GM18861 (cell line): ENCODE results near the gene BCAP31.
"Not testable (repeated sequence)": the region's sequence is repeated elsewhere in the genome, so short reads cannot be mapped to it uniquely, and the experiment has no call there.

Experiments
- ATAC-seq: cut with Tn5 transposase; IDR thresholded peaks from one replicate; pipeline ENCODE4 v1.9.1; 2021; ENCODE audit not compliant: unreplicated experiment

BCAP31 gene

DNA sequence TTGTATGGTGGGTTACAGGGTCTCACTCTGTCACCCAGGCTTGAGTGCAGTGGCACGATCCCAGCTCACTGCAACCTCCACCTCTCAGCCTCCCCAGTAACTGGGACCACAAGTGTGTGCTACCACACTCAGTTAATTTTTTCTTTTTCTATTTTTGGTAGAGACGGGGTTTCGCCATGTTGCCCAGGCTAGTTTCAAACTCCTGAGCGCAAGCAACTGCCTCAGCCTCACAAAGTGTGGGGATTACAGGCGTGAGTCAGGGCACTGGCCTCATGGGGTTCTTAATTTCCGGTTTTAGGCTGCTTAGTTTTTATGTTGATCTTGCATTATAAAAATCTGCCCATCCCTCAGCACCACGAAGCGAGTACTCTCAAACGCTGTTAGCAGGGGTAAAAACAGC, 6.7 kb downstream of the BCAP31 start:
- ATAC-seq, result no peak

DNA sequence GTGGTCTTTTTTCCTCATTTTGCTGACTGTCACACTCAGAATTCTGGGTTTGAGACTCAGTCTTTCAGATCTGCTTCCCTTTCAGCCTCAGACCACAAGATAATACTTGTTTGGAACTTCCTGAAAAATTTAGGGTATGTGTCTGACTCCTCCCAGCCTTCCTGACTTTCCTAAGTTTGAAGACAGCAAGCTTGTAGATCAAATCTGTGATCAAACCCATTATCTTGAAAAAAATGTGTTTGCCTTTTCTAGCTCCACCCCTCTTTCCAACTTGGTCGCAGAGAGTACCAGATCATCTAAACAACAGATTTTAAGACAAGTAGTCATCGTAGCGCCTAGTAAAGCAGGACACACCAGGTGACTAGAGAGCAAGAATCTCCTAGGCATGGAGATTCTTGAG, 9.9 kb downstream of the BCAP31 start:
- no peak for ATAC-seq

DNA sequence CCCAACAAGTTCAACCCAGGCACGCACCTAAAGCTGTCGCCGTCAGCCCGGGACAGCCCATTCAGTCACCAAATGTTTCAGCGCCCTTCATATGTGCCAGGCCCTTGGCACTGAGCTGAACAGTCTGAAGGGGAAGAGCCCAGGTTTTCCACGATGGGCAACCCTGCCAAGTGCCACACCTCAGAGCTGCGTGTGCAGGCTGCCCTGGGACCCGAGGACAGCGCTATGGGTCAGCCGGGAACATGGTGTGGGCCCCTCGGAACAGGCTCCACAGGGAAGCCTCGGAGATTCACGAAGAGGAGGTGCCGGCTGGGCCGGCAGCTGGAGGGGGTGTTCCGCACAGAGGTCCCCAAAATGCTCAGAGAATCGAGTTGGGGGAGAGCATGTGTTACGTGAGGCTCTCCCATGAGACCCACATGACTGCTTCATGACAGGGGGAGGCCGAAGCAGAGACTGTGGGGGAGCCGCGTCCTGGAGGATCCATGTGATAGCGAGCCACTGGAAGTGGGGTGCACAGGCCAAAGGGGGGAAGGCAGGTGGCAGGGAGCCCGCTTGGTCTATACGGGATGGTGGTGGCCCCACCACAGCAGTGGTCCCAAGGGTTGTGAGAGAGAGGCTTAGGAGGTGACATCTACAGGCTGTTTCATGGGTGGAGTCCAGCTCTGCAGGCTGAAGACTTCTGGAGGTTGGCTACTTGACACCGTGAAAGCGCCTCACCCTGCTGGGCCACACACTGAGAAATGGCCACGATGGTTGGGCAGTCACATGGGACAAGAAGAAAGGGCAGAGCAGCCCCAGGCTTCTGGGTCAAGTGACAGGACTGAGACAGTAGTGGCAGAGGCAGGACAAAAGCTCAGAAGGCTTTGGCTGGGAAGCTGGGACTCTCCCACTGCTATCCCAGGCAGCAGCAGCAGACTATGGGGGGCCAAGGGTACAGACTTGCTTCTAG, 14.2 kb downstream of the BCAP31 start:
- no peak for ATAC-seq

DNA sequence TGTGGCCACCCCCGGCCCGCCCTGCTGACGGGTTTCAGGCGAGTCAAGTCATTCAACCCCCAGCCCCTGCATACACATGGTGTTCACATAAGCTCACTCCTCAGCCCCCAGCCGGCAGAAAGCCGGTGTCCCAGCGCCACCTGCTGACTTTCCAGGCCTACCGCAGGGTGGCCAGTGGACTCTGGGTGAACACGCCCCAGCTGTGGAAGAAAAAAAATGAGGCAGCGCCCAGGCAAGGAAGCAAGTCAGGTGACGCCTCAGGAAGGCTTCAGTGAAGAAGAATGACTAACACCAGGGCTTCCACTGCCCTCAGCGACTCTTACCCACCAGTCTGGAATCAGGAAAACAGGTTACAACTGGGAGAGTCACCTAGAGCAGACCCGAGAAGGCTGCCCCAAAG, 15.8 kb downstream of the BCAP31 start:
- no peak for ATAC-seq

DNA sequence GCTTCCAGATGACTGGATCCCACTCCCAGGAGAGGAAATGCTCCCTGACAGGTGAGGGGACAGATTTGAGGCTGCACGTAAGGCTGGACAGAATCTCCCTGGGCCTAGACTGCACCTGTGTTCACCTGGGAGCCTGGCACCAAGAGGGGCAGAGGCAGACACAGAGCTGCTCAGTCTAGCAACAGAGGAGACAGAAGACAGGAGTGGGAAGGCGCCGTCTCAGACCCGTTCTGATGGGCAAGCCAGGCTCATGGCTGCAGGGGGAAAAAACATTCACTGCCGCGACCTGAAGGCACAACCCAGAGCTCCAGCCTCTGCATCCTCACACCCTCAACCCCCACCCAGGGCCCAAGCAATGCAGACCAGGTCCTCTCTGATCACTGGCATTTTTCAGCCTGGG, 16.8 kb downstream of the BCAP31 start:
- no peak for ATAC-seq

DNA sequence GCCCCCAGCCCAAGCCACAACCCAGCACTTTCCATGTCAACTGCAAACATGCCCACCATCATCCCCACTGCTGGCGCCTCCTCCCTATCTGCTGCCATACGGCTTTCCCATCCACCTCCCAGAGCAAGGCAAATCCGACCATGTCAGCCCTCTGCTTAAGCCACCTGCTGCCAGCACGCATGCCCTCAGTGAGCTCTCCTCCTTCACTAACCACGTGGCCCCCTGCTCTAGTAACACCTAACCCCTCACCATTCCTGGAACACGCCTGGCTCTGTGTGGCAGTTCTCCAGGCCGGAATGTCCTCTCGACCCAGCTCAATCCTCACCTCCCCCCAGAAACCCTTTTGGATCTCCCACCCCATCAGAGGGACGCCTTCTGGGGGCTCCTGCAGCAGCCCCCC, 17.4 kb downstream of the BCAP31 start:
- no peak for ATAC-seq

DNA sequence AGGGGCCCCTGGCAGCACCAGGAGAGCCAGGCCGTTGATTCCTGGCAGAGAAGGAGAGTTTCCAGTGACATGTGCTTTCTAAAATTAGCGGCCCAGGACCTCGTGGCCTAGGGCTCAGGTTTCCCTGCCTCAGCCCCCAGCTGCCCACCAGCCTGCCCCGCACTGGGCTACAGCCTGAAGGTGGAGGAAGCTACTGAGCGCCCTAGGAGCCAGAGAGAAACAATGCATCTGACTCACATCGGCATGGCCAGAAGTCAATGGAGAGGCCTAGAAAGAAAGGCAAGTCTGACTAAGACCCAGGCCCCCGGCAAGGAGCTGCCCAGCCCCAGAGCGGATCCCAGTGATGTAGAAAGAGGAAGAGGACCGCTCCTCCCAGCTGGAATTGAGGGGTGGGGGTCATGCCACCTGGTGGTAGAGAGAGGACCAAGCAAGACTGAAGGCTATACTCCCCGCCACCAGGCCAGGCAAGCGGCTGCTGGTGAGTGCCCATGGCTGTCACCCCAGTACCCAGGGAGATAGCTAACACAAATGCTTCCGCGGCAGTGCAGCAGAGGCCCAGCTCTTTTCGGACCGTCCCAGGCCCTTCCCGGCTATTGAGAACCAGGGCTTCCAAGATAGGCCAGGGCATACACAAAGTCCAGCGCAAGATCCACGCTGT, 18.7 kb downstream of the BCAP31 start:
- not testable (repeated sequence) for ATAC-seq

DNA sequence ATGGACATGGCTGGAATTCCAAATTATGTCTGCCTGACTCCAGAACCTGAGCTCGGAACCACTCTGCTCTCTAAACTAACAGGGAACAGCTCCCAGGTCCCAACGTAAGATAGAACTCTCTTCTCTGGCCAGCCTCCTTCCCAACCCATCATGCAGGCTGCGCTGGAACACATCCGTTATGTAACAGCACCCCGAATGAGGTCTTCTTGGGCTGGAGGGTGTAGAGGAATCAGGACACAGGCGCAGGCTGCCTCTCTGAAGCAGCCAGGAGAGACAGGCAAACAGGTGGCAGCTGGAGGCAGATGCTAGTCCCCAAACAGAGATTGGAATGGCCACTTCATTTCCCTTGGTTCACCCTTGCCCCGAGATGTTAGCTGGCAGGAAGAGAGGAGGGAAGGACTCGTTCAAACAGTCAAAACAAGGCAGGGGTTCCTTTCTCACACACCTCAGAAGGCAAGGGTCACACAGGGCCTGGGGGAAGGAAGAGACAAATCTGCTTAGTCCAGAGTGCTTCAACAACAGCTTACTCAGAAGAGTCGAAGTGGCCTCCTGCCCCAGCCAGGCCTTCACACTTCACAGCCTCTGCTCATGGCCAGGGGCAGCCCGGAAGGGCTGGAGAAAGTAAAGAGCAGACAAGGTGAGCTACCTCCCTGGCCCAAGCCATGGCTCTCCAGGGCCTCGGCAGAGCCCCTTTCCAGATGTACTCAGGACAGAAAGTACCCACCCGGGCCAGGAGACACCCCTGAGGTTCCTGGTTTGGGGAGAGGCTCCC, 19.4 kb downstream of the BCAP31 start:
- not testable (repeated sequence) for ATAC-seq

DNA sequence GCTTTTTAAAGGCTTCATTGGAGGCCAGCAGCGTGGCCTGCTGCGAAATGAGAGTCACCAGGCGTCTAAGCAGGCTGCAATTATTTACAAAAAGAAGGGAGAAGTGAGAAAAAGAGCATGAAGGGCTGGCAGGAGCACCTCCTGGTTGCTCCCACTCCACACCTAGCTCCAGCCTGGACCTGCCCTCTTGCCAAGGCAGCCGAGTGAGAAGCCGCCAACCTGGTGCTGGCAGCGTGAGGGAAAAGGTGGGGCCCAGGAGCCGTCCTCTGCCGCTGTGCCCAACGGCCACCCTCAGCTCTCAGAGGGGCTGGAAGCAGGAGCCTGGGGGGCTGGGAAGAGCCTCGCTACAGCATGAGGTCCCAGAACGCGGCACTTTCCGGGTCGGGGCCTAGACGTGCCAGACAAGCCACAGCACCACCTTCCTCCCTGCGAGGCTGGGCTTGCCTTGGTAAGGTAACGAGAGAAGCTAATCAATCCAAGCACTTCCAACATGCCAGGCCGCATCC, 20.1 kb downstream of the BCAP31 start:
- ATAC-seq, result no peak

DNA sequence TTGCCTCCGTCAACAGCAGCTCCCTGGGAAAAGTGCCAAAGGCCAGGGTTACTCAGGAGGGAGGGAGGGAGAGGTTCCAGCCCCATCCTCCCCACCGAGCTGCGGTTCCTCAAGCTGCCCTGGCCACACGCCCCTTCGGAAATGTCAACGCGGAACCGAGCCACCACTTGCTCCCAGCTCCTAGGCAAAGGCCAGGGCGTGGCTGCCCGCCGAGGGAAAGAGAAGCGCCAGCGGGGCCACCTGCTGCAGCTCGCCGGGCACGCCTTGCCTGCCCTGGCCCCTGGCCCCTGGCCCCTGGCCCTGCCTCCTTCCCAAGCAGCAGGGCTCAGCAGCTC, 21.2 kb downstream of the BCAP31 start:
- no peak for ATAC-seq

DNA sequence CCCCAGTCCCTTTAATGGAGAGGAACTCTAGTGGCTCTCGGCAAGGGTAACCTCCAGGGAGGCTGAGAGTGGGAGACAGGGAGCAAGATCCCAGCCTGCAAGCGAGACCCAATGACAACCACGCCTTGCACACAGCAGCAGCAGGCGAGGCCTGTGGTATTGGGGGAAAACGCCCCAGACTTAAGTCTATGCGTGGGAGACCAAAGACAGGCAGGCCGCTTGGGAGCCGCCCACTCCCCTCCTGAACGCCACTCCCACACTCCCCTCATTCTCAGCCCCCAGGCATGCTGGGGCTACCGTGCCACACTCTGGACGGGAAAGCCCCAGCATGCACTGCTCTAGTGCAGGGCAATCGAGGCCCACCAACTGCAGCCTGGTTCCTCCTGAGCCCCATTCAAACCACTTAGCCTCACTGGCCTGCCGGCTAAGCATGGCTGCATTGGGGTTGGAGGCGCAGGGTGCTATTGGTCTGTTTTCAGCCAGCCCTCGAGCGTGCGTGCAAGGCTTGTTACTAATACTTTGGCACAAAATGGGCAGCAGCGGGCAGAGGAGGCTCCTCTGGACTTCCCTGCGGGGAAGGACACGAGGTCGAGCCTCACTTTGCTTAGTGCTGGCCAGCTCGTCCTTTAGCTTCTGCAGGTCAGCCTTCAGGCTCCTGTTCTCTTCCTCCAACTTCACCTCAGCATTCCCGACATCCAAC, 21.7 kb downstream of the BCAP31 start:
- no peak for ATAC-seq

DNA sequence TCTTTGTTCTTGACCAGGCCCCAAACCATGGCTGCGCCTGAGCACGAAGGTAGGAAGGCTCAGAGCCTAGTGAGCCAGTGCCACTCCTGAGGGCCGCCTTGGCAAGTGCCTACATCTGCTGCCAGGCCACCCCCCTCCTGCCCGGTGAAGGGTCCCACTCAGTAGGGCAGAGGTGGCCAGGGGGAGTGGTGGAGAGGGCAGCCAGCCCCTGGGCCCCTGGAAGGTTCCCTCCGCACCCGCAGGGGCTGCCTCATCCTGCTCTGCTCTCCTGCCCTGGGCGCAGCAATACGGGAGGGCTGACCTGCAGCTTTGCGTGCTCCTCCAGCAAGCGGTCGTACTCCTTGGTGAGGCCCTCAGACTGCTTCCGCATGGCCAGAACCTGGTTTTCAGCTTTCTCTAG, 22.5 kb downstream of the BCAP31 start:
- no peak for ATAC-seq

DNA sequence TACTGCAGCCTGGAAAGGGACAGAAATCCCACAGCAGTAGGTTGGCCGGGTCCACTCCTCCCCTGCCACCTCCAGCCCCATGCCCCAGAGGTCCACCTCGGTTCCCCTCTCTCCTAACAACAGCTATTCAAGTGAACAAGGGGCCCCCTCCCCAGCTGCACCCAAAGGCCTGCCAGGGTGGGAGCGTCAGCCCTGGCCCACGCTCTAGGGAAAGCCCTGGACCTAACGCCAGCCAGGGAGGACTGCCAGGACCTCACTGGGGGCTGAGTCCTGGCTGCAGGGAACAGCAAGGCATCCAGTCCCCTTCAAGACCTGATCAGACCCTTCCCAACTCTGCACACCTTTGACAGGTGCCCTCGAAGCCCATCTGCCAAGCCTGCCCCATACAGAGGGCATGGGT, 23.2 kb downstream of the BCAP31 start:
- ATAC-seq, result no peak

DNA sequence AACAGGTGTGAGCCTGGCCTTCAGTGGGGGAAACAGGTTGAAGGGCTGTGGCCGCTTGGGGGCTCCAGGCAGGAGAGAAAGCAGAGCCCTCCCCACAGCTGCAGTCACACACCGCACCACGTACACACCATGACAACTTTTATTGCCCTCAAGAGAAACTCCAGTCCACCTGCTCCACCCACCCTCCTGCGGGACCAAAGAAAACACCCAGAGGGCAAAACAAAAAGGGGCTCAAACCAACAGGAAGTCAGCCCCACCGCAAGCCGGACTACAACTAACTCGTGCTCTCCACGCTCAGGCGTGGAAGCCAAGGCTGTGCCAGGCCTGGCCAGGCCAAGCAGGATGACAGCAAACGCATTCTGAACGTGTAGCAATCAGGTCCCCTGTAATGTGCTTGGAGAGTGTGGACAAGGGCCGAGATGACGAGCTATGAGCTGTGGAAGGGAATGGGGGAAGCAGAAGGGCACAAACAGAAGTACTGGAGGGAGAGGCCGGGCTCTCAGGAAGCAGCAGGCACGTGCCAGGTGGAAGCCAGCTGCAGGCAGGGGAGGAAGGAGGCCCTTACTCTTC, 23.7 kb downstream of the BCAP31 start:
- no peak for ATAC-seq

DNA sequence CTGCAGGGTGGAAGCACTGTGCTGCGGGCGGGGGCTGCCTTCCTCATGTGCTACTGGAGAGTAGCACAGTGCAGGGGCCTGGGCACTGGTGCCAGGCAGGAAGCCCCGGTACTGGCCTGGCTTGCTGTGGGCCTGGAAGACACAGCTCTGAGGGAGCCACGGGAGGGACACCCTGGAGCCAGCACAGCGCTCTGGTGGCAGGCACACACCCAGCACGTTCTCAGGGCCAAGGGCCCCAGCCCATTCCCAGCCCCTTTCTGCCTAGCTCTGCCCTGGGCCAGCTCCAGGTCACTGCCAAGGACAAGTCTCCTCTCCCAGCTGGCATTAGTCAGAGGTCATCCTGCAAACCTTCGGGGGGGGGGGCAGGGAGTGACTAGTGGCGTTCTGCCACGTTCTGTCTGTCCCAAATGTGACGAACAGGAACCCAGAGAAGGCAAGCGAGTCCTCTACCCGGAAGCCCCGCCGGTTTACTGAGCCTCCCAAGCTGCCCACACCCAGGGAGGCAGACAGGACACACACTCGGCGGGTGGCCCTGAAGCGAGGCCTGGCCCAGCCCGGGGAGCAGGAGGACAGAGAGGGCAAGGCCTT, 24.3 kb downstream of the BCAP31 start:
- not testable (repeated sequence) for ATAC-seq

DNA sequence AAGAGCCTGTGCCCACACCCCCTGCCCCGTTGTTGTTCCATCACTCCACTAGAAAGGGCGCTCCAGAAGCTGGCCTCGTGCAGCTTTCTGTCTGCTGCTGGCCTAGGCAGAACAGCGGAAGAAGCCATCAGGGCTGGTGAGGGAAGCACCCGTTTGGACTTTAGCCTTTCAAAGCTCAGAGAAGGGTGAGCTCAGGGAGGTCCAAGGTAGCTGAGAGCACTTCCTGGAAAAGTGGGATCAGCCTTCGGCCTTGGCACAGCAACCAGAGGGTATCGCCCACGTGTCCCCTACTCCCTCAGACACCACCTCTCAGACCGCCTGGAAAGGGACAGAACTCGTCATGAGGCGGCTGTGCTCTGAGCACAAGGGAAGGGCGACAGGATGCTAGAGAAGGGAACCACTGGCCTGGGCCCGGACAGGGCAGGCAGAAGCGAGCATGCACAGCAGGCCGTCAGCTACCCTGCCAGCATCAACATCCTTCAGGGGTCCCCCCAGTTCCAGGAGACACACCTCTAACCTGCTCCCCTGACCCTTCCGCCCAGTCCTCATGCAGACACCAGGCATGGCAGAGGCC, 24.9 kb downstream of the BCAP31 start:
- not testable (repeated sequence) for ATAC-seq

DNA sequence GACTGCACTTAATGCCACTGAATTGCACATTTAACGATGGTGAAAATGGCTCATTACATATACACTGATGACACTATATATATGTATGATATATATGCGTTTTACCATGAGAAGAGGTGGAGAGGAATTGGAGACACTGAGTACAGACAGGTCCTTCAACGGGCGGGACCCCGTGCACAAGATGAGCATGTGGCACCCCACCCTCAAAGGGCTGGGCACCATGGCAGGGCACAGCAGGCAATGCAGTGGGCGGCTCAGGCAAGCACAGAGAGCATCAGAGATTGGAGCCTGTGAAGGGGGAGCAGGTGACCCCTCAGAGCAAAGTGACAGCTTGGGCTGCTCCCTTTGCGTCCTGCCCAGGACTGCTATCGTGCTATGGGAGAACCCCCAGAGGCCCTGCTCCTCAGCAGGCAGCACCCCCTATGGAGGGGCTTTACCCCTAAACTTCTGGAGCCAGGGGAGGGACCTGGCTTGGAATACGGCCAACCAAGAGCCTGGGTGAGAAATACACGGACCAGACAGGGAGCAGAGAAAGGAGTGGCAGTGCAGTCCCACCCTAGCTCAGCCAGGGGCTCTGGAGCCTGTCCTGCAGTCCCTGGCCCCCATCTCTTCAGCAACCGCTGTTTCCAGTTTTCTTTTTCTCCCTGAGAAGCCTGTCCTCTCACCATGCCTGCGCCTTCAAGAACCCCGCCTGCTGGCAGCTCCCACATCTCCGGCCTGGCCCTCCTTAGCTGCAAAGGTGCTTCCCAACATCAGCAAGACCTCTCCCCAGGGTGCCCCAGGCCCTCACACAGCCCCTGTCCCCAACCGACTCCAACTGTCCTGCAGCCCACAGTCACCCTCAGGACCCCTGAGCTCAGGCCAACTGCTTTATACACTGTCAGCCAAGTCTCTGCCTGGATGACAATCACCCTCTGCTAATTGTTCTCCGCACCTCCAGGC, 26.0 kb downstream of the BCAP31 start:
- no peak for ATAC-seq

DNA sequence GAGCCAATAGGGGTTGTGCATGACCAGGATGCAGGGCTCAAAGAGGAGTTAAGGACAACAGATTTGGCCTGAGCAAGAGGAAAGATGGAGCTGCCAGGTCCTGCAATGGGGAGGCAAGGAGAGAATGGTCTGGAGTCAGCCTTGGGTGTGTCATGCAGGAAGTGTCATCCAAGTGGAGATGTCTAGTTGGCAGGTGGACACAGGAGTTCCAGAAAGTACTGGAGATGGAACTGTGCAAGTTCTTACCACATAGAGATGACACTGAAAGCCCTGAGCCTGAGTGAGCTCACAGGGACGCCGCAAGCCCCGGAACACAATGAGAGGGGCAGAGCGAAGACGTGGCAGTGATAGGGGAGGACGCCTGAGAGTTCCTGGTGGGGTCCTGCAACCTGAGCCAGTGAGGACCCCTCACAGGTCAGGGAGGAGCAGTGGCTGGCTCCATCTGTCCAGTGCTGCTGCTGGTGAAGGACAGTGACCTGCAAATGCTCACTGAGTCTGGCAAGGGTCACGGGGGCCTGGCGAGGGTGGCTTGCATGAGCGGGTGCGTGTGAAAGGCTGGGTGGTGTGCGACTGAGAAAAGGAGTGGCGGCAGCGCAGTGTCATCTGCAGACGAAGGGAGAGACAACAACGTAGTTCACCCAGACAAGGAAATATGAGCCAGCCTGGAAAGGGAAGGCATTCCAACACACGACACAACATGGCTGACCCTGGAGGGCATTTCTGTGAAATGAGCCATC, 27.0 kb downstream of the BCAP31 start:
- ATAC-seq, result not testable (repeated sequence)
